GM10847 (cell line): ENCODE measurements around the gene KIAA1755.

Source experiments
- POLR2A ChIP-seq: IDR thresholded peaks from 2 replicates; pipeline ENCODE4 v1.6.1; 2011; ENCODE audit not compliant: insufficient read length; ENCODE audit errors: extremely low read depth

The KIAA1755 gene

GRCh38 chr20:38208523-38208922, 52.0 kb downstream of the KIAA1755 start:
- no peak for TF ChIP-seq POLR2A

- no peak for TF ChIP-seq POLR2A
Measured at GRCh38 chr20:38208088-38208487, 52.4 kb downstream of the KIAA1755 start.

GRCh38 chr20:38207621-38208020, 52.9 kb downstream of the KIAA1755 start:
- no peak for TF ChIP-seq POLR2A

GRCh38 chr20:38205001-38205400, 55.5 kb downstream of the KIAA1755 start:
- TF ChIP-seq POLR2A: no peak

GRCh38 chr20:38203981-38204357, 56.6 kb downstream of the KIAA1755 start:
- no peak for TF ChIP-seq POLR2A

GRCh38 chr20:38203337-38203980, 57.1 kb downstream of the KIAA1755 start:
- TF ChIP-seq POLR2A: no peak

GRCh38 chr20:38202982-38203293, 57.6 kb downstream of the KIAA1755 start:
- no peak for TF ChIP-seq POLR2A

- no peak for TF ChIP-seq POLR2A
Measured at GRCh38 chr20:38202153-38202981, 58.2 kb downstream of the KIAA1755 start.

GRCh38 chr20:38201356-38201755, 59.2 kb downstream of the KIAA1755 start:
- no peak for TF ChIP-seq POLR2A

- TF ChIP-seq POLR2A: no peak
Measured at GRCh38 chr20:38200646-38201045, 59.9 kb downstream of the KIAA1755 start.

- TF ChIP-seq POLR2A: no peak
Measured at GRCh38 chr20:38199501-38200390, 60.8 kb downstream of the KIAA1755 start.

- TF ChIP-seq POLR2A: no peak
Measured at GRCh38 chr20:38198238-38198861, 62.2 kb downstream of the KIAA1755 start.

- TF ChIP-seq POLR2A: no peak
Measured at GRCh38 chr20:38197619-38198018, 62.9 kb downstream of the KIAA1755 start.

GRCh38 chr20:38197217-38197616, 63.3 kb downstream of the KIAA1755 start:
- no peak for TF ChIP-seq POLR2A

GRCh38 chr20:38196592-38196991, 63.9 kb downstream of the KIAA1755 start:
- no peak for TF ChIP-seq POLR2A
